Stimulated activated CD4-positive, alpha-beta T cell treated with anti-CD3 and anti-CD28 coated beads, Interleukin-12 subunit alpha, Interleukin-12 subunit beta, amount 100 ng/mL, for 48 hours (primary cell): ENCODE results near the gene SLC25A47.

Experiments
- DNase-seq, 3 donors: peaks; one replicate each; pipeline ENCODE4 v3.0.0-alpha.2; 2020; ENCODE audit warnings: low read depth in 2 of 3, low spot score in 1 of 3

The SLC25A47 gene

GRCh38 chr14:100322138-100322957, 791 bp upstream of the SLC25A47 start:
- DNase-seq = no peak

DNA sequence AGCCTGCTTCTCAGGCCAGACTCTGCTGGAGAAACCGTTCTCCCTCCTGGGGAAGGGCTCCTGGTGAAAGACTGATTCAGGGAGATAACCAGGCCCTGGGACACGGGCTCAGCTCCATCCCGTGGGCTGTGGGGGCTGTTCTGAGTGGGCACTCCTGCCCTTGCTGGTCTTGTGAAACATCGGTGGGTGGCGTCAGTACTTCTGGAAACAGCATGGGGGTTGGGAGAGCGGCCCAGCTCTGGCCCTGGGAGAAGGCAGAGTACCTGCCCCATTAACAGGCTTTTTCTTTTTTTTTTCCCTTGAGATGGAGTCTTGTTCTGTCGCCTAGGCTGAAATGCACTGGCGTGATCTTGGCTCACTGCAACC, 786 bp downstream of the SLC25A47 start:
- DNase-seq = no peak

GRCh38 chr14:100325231-100325632, 2.1 kb downstream of the SLC25A47 start:
- DNase-seq = no peak

- DNase-seq = no peak
Measured at GRCh38 chr14:100325958-100326357, 2.8 kb downstream of the SLC25A47 start.

DNA sequence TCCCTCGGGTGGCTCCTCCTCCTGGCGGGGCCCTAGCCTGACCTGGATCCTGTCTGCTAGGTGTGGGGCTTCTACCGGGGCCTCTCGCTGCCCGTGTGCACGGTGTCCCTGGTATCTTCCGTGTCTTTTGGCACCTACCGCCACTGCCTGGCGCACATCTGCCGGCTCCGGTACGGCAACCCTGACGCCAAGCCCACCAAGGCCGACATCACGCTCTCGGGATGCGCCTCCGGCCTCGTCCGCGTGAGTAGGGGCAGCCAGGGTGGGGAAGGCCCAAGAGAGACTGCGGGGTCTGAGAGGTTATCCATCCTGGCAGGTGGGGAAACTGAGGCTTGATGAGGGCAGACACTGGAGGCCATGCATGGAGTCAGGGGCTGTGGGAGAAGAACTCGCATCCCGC, 4.0 kb downstream of the SLC25A47 start:
- DNase-seq = no peak

- no peak for DNase-seq
Measured at GRCh38 chr14:100328495-100329163, 5.5 kb downstream of the SLC25A47 start.

DNA sequence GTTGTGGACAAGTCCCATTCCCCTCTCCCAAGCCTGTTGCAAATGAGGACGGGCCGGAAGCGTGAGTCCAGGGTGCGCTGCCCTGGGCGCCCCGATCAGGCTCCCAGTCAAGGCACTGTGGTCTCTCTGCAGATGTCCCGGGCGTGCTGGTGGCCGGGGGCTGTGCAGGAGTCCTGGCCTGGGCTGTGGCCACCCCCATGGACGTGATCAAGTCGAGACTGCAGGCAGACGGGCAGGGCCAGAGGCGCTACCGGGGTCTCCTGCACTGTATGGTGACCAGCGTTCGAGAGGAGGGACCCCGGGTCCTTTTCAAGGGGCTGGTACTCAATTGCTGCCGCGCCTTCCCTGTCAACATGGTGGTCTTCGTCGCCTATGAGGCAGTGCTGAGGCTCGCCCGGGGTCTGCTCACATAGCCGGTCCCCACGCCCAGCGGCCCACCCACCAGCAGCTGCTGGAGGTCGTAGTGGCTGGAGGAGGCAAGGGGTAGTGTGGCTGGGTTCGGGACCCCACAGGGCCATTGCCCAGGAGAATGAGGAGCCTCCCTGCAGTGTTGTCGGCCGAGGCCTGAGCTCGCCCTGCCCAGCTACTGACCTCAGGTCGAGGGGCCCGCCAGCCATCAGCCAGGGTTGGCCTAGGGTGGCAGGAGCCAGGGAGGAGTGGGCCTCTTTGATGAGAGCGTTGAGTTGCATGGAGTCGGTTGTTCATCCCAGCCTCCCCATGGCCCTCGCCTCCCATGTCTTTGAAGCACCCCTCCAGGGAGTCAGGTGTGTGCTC, 6.3 kb downstream of the SLC25A47 start:
- DNase-seq = no peak

DNA sequence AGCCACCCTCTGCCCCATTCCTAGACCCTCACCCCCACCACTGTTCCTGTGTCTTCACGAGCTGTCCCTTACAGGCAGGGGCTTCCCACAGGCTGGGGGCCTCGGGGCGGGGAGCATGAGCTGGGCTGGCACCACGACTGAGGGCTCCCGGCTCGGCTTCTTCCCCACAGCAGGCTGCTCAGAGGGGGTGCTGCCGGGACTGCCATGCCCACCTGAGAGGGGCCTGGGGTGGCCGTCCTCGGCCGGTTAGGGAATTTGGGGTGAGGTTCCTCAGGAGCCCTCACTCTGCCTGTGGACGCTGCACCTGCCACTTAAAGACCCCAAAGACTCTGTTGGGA, 6.8 kb downstream of the SLC25A47 start:
- DNase-seq = no peak

DNA sequence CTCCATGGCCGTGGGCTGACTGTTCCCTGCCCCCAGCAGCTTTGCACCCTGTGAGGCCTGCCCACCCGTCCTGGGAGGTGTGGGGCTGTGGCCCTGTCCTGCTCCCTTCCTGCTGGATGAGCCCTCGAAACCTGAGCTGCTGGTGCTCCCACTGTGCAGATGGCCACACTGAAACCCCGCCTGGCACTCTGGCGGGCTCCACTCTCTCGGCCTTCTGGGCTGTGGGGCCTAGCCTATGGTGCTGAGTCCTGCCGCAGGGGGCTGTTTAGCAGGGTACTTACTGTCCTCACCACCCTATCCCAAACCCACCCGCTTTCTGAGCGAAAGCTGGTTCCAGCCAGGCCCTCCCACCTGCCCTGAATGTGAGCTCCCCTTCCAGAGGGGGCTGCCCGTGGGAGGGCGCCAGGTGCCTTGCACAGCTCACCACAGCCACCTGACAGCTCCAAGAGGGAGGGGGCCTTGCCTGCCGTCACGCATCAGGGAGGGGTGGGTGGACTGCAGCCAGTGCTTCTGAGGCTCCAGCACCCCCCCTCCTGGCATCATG, 7.3 kb downstream of the SLC25A47 start:
- no peak for DNase-seq

DNA sequence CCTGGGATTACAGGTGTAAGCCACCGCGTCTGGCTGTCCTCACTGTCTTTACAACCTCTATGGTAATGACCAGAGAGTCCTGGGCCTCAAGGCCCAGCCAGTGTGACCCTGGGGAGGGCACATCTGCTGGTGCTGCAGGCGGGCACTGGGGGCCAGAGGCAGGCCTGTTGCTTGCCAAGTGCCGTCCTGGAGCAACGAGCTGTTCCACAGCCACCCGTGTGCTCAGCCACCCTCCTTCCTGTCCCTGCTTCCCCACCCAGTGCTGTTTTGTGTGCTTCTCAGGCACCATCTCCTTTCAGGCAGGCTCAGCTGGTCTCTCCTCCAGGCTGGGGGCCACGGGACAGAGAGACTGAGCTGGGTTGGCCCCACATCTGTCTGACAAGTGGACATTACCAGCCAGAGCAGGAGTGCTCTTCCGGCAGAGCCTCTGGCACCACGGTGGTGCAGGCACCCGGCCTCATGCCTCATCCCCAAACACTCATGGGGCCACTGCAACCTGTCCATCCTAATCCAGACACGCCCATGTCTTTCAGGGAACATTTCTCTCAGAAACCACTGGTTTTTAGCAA, 9.0 kb downstream of the SLC25A47 start:
- DNase-seq = no peak

GRCh38 chr14:100332797-100333196, 9.7 kb downstream of the SLC25A47 start:
- DNase-seq = no peak

GRCh38 chr14:100333311-100333710, 10.2 kb downstream of the SLC25A47 start:
- DNase-seq = no peak

GRCh38 chr14:100333827-100334226, 10.7 kb downstream of the SLC25A47 start:
- no peak for DNase-seq

- DNase-seq = no peak
Measured at GRCh38 chr14:100334904-100335303, 11.8 kb downstream of the SLC25A47 start.

- DNase-seq = no peak
Measured at GRCh38 chr14:100336618-100337530, 13.7 kb downstream of the SLC25A47 start.

- DNase-seq = no peak
Measured at GRCh38 chr14:100339766-100340422, 16.8 kb downstream of the SLC25A47 start.

- no peak for DNase-seq
Measured at GRCh38 chr14:100340423-100340813, 17.3 kb downstream of the SLC25A47 start.

DNA sequence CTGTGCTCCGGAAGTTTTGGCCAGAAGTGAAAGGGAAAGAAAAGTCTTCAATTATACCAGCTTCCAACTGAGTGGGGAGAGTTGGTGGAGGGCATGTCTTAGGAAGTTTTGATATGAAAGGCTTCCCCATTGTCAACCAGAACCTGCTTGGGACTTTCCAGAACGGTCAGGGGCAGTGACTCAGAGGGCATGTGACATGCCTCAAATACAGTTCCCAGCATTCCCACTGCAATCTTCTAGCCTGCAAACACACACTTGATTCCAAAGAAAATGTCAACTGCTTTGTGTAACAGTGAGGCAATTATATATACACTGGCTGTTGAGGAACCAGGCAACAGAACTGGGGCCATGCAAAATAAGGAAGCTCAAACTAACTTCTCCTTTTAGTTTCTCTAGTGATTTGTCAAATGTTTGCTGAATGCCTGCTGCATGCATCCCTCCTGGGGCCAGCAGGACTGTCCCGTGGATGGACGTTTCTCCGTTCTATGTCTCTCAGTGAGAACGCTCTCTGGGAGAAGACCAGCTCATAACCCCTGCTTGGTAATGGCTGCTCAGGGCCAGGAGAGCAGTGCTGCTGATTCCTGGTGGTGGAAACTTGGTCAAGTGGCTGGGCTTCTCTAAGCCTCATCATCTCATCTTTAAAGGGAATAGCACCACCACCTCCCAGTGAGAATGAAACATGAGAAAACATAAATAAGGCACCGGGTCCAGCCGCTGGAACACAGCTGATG, 18.3 kb downstream of the SLC25A47 start:
- no peak for DNase-seq

GRCh38 chr14:100342195-100342594, 19.1 kb downstream of the SLC25A47 start:
- DNase-seq = no peak
